ENCODE measurements around the gene FAM13C.

- TF ChIP-seq EZH2phosphoT487 (IDR thresholded peaks at IDR 0.05; ENCODE audit: borderline replicate concordance, low read length) (no peak), CTCF (conservative IDR thresholded peaks at IDR 0.05; ENCODE audit: low read depth, low read length) (no peak)
These were observed 72.5 kb downstream of the FAM13C start for GRCh38 chr10:59289853-59290252.

Data from PC-3 (cell line).